Dermis blood vessel endothelial cell (primary cell): ENCODE data around the gene PNPLA2. TPM values are rescaled to one million over a fixed set of nuclear protein-coding genes. Genes with fewer than 3 reads are reported as not detected.
A peak's percentile ranks its signal among the peaks of the same experiment; 100 is the strongest.

Experiments
- DNase-seq: peaks from one replicate; pipeline ENCODE4 v3.0.0; 2010
- total RNA-seq: library from RNA; depleted of rRNA; stranded (reverse); fragments of >200 nt; gene quantifications from 2 replicates; pipeline ENCODE4 v1.2.3, GENCODE V29; 2014

Gene PNPLA2
- total RNA-seq, 1 donor from 2014 or later, result 41.4 TPM

GRCh38 chr11:846496-847098 lies 27.9 kb downstream of the PNPLA2 start:
- DNase-seq, result no peak

DNA sequence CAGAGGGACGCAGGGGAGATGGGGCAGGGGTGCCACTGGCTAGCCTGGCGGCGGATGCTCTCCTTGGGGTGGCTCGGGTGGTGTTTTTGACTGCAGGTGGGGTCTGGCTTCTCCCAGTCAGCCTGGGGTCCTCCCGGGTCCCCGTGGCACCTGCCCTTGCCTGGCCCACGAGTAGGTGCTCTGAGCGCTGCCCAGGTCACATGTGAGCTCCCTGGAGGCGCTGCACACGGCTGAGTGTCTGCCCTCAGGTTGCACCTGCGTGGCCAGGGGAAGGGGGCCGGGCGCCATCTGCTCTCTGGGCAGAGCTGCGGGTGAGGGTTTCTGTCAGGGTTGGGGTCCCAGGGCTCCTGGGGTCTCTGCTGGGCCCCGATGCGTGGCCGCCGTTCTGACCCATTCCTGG lies 29.2 kb downstream of the PNPLA2 start:
- no peak for DNase-seq

DNA sequence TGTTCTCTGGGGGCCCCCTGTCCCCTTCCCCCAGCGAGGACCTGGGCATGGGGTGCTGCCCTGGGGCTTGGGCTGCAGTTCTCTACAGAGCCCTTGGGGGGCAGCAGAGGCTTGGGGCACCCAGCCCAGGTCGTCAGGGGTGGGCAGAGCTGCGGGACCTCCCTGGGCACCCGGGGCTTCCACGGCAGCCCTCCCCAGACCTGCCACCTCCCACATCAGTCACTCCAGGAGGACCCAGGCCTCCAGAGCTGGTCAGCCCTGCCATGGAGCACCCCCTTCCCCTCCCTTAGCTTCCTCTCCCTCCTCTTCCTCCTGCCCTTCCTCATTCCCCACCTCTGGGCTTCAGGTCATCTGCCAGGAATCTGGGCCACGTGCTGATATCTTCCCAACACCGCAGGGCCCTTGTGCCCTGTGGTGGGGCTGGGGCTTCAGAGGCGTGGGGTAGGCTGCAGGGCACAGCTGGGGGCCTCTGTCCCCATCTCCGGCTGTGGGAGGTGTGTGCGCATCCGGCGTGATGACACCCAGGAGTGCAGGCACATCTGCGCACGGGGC lies 29.7 kb downstream of the PNPLA2 start:
- peak; percentile 69 for DNase-seq

GRCh38 chr11:849104-849824 lies 30.6 kb downstream of the PNPLA2 start:
- DNase-seq, result peak; percentile 46

GRCh38 chr11:849951-850774 lies 31.4 kb downstream of the PNPLA2 start:
- DNase-seq, result no peak

DNA sequence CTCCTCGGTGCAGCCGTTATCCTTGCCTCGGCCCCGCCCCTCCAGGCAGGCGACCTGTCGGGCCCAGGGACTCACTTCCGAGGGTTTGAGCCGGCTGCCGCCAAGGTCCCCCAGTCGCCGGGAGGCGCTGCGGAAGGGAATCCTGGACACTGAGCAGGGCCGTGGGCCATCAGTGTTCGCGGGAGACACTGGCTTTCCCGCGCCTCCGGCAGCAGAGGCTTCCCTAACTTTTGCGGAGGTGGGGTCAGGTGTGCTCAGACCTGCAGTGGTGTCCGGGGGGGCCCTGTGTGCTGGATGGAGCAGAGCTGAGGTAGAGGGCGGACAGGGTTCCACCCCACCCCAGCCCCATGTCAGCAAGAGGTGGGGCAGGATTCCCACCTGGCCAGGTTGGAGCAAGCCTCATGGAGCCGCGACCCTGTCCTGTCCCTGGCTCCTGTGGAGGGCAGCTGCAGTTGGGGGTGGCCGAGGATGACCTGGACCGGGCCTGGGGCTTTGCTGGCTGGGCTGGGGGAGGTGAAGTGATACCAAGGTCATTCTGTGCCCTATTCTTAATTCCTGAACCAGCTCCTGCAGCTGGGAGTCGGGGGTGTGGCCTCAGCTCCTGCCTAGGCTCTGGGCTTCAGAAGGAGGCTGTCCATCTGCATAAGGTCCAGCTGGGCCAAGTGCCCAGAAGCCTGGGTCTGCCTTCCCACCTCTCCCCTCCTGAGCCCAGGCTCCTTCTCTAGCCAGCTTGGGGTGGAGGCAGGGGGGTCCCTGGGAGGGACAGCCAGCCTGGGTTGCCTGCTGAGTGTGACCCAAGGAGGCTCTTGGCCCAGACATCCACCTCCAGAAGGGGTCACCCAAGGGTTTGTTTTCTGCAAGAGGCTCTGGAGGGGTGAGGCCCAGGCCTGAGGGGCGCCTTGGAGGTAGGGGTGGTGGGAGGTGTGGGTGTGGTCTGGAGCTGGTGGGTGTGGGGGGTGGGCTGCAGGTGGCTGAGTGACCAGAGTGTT lies 32.4 kb downstream of the PNPLA2 start:
- DNase-seq, result no peak

GRCh38 chr11:852762-853161 lies 34.0 kb downstream of the PNPLA2 start:
- DNase-seq, result no peak

GRCh38 chr11:853682-854448 lies 35.2 kb downstream of the PNPLA2 start:
- DNase-seq, result no peak

DNA sequence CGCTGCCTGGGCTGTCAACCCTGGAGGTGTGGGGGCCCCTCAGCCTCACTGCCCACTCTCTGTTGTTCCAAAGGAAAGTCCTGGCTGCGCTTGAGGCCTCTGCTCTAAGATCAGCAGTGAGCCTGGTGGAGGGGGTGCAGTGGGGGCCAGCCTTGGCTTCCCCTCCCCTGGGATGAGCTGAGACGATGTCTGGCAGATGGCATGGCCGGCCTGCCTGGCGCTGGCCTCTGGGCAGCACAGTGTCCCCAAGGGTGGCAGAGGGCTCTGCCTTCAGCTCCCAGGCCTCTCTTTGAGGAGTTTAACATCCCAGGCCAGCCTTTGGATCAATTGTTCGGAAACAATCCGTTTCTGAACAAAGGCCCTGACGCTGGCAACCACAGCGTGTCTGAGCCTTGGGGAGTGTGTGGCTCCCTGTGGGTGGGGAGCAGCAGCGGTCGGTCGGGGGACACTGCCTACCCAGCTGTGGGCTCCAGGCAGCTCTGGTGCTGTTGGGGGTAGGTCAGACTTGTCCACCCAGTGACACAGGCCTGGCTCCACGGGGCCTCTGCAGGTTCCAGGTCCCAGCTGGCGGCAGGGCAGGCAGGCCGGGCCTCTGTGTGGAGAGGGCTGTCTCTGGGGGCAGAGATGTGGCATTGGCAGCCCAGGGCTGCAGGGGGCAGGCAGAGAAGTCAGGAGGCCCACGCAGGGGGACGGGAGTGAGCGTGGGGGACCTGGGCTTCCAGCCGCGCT lies 36.1 kb downstream of the PNPLA2 start:
- no peak for DNase-seq

GRCh38 chr11:855330-855674 lies 36.6 kb downstream of the PNPLA2 start:
- no peak for DNase-seq

- no peak for DNase-seq
Observed at GRCh38 chr11:855796-856195, 37.1 kb downstream of the PNPLA2 start.

- DNase-seq, result no peak
Observed at GRCh38 chr11:856397-856796, 37.7 kb downstream of the PNPLA2 start.

DNA sequence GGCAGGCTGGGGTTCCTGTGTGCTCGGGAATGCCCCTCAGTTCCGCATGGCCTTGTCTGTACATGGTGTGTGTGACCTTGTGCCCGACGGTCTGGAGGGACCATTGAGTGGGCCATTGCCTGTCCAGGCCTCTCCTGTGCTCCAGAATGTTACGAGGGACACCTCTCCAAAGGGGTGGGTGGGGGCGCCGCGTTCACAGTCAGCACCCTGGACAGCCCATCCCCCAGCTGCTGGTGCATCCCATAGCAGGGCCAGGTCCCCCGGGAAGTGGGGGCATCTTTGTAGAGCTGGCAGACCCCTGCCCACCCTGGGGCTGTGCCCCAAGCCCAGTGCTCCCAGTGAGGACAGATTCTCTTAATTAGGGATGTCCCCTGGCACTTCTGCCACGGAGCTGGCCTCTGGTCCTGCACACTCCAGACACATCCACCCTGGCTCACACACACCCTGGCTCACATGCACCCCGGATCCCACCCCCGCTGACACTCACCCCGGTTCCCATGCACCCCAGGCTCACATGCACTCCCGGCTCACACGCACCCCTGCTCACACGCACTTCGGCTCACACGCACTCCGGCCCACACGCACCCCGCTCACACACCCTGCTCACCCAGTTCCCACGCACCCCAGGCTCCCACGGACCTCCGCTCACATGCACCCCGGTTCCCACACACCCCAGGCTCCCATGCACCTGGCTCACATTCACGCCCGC lies 39.5 kb downstream of the PNPLA2 start:
- DNase-seq, result no peak

GRCh38 chr11:858762-859339 lies 40.1 kb downstream of the PNPLA2 start:
- no peak for DNase-seq

GRCh38 chr11:859394-860131 lies 40.8 kb downstream of the PNPLA2 start:
- DNase-seq, result peak; percentile 70

- DNase-seq, result no peak
Observed at GRCh38 chr11:860234-861104, 41.8 kb downstream of the PNPLA2 start.

- no peak for DNase-seq
Observed at GRCh38 chr11:861105-861479, 42.4 kb downstream of the PNPLA2 start.
